ENCODE measurements around the gene DDX18. TPM values are rescaled to one million over a fixed set of nuclear protein-coding genes. Genes with fewer than 3 reads are reported as not detected.
"Not testable (repeated sequence)": the region's sequence is repeated elsewhere in the genome, so short reads cannot be mapped to it uniquely, and the experiment has no call there.

DDX18 gene
- total RNA-seq, 3 donors from 2014 or later, result 42.4 to 48.1 (median 43.1) TPM

DNA sequence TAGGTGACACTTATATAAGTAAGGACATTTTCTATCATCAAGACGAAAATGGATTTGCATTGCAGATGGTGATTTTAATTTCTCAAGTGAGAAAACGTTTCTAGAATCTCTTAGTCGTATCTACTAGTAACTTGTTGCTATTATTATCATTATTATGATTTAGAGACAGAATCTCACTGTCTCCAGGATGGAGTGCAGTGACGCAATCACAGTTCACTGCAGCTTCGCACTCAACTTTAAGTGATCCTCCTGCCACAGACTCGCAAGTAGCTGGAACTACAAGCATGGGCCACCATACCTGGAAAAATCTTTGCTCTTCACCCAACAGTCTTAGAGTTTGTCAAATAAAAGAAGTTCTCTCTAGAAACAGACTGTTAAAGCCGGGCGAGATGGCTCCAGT, 37.6 kb upstream of the DDX18 start:
- TF ChIP-seq, protein P1, sequence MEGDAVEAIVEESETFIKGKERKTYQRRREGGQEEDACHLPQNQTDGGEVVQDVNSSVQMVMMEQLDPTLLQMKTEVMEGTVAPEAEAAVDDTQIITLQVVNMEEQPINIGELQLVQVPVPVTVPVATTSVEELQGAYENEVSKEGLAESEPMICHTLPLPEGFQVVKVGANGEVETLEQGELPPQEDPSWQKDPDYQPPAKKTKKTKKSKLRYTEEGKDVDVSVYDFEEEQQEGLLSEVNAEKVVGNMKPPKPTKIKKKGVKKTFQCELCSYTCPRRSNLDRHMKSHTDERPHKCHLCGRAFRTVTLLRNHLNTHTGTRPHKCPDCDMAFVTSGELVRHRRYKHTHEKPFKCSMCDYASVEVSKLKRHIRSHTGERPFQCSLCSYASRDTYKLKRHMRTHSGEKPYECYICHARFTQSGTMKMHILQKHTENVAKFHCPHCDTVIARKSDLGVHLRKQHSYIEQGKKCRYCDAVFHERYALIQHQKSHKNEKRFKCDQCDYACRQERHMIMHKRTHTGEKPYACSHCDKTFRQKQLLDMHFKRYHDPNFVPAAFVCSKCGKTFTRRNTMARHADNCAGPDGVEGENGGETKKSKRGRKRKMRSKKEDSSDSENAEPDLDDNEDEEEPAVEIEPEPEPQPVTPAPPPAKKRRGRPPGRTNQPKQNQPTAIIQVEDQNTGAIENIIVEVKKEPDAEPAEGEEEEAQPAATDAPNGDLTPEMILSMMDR (IDR thresholded peaks at IDR 0.05), result no peak
- no peaks in the 10 kb centered on the region for H3K4me1 ChIP-seq (ENCODE audit: low read depth)
- ATAC-seq (no peak), DNase-seq (no peak)
- no peaks in the 10 kb centered on the region for H3K9me3 ChIP-seq
- intact Hi-C loops (cut with DNase I, micrococcal nuclease), result no loop called here
- H3K4me3 ChIP-seq, result no peak overlapping the region
- no peaks in the 10 kb centered on the region for H3K36me3 ChIP-seq (ENCODE audit: low read depth)

DNA sequence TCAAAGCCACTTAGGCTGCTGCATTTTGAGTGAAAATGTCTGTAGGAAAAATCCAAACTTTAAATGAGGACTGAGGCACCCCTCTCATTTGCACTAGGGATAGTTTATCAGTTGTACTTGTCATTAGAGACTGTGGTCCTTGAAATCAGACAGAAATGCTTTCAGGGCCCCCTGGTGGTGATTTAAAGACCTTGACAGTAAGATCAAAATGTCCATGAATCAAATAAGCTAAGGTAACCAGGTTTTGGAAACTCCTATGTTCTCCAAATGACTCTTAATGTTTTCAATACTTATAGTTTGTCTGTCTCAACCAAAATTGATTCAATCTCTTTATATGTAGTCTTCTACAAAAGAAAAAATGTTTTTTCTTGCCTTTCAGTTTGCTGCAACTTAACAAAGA, 28.8 kb upstream of the DDX18 start:
- TF ChIP-seq, protein P1 (IDR thresholded peaks at IDR 0.05), result peak; percentile 34
- DNase-seq (peak in 1 of 3 donors; percentile 65), ATAC-seq (no peak)
- Histone ChIP-seq H3K36me3 (ENCODE audit: low read depth) (no peaks in the 10 kb centered on the region), H3K4me1 (ENCODE audit: low read depth) (no peaks in the 10 kb centered on the region), H3K9me3 (no peaks in the 10 kb centered on the region), H3K4me3 (no peak overlapping the region)
- intact Hi-C loops (cut with DNase I, micrococcal nuclease), result no loop called here

DNA sequence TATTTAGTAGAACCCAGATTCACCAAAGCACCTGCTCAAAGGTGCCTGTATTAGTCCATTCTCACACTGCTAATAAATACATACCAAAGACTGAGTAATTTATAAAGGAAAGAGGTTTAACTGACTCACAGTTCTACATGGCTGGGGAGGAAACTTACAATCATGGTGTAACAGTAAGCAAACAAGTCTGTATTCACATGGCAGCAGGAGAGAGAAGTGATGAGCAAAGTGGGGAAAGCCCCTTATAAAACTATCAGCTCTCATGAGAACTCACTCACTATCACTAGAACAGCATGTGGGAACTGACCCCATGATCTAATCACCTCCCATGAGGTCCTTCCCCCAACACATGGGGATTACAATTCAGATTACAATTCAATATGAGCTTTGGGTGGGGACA, 28.0 kb upstream of the DDX18 start:
- no peaks in the 10 kb centered on the region for H3K4me1 ChIP-seq (ENCODE audit: low read depth)
- no peak for DNase-seq
- ATAC-seq, result no peak
- no peaks in the 10 kb centered on the region for H3K36me3 ChIP-seq (ENCODE audit: low read depth)
- H3K4me3 ChIP-seq, result no peak overlapping the region
- TF ChIP-seq, protein P1 (IDR thresholded peaks at IDR 0.05), result no peak
- intact Hi-C loops (cut with DNase I, micrococcal nuclease), result no loop called here
- H3K9me3 ChIP-seq, result no peaks in the 10 kb centered on the region

DNA sequence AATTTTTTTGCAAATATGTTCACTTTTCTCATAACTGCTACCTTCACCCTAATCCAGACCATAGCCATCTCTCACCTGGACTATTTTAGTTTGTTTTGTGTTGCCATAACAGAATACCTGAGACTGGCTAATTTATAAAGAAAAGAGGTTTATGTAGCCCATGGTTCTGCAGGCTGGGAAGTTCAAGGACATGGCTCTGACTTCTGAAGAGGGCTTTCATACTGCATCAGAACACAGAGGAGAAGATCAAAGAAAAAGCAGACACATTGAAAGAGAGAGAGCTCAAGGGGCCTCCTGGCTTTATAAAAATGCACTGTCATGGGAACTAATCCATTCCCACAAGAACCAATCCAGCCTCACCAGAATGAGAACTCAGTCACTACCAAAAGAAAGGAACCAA, 25.0 kb upstream of the DDX18 start:
- H3K36me3 ChIP-seq (ENCODE audit: low read depth), result no peaks in the 10 kb centered on the region
- TF ChIP-seq, protein P1 (IDR thresholded peaks at IDR 0.05), result no peak
- no peaks in the 10 kb centered on the region for H3K9me3 ChIP-seq
- no peaks in the 10 kb centered on the region for H3K4me1 ChIP-seq (ENCODE audit: low read depth)
- no peak for ATAC-seq
- DNase-seq, result no peak
- intact Hi-C loops (cut with DNase I, micrococcal nuclease), result no loop called here
- H3K4me3 ChIP-seq, result no peak overlapping the region

DNA sequence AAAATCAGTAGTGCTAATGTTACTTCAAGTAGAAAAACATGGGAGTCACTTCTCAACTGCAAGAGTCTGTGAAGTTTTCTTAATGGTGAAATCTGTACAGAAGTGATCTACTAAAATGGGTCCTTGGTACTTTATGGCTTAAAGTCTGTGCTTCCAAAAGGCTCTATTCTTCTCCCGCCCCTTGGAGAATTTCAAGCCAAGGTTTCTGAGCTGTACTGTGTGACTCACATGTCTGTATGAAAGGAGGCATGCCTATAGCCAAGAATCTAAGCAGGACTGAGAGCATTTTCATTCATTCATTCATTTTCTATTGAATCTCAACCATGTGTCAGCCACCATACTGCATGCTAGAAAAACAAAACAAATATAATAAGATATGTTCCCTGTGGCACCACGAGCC, 19.8 kb upstream of the DDX18 start:
- ATAC-seq, result no peak
- H3K9me3 ChIP-seq, result no peaks in the 10 kb centered on the region
- H3K36me3 ChIP-seq (ENCODE audit: low read depth), result no peaks in the 10 kb centered on the region
- intact Hi-C loops (cut with DNase I, micrococcal nuclease), result no loop called here
- H3K4me3 ChIP-seq, result no peak overlapping the region
- TF ChIP-seq, protein P1 (IDR thresholded peaks at IDR 0.05), result no peak
- no peaks in the 10 kb centered on the region for H3K4me1 ChIP-seq (ENCODE audit: low read depth)
- DNase-seq, result no peak

DNA sequence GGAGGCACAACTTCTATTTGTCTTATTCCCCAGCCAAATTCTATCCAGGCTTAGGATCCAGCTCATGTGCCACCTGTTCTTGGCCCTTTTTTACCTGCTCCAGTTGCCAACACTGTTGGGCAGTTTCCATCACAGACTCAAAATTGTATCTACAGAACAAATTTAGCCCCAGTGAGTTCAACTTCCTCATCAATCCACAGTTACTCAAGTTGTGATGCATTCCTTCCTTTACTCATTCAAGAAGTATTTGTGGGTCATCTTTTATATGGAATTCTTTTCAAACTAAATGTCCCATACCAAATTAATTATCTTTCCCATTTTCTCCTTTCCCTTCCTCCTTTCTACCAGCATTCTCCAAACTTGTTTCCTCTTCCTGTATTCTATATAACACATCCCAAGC, 12.7 kb upstream of the DDX18 start:
- intact Hi-C loops (cut with DNase I, micrococcal nuclease), result no loop called here
- TF ChIP-seq, protein P1 (IDR thresholded peaks at IDR 0.05), result no peak

DNA sequence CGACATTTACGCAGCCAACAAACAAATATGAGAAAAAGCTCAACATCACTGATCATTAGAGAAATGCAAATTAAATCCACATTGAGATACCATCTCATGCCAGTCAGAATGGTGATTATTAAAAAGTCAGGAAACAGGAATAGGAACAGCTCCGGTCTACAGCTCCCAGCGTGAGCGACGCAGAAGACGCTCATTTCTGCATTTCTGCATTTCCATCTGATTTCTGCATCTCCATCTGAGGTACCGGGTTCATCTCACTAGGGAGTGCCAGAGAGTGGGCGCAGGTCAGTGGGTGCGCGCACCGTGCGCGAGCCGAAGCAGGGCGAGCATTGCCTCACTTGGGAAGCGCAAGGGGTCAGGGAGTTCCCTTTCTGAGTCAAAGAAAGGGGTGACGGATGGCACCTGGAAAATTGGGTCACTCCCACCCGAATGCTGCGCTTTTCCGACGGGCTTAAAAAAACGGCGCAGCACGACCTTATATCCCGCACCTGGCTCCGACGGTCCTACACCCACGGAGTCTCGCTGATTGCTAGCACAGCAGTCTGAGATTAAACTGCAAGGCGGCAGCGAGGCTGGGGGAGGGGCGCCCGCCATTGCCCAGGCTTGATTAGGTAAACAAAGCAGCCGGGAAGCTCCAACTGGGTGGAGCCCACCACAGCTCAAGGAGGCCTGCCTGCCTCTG, 10.7 kb upstream of the DDX18 start:
- ATAC-seq; intact Hi-C loops (cut with DNase I, micrococcal nuclease); H3K9me3 ChIP-seq; H3K4me3 ChIP-seq; H3K36me3 ChIP-seq (ENCODE audit: low read depth); H3K4me1 ChIP-seq (ENCODE audit: low read depth): not testable (repeated sequence)
- peak in 2 of 3 donors; percentile 5 to 41 for DNase-seq

More for the DNA sequence above, 12.7 kb upstream of the DDX18 start:
- H3K9me3 ChIP-seq, result no peaks in the 10 kb centered on the region
- no peaks in the 10 kb centered on the region for H3K4me1 ChIP-seq (ENCODE audit: low read depth)
- no peak overlapping the region for H3K4me3 ChIP-seq
- no peak for ATAC-seq
- no peaks in the 10 kb centered on the region for H3K36me3 ChIP-seq (ENCODE audit: low read depth)
- DNase-seq, result no peak

All from mucosa of descending colon (tissue), 3 donors.